ENCODE measurements around the gene RAB11FIP4.
"Not testable (repeated sequence)": the region's sequence is repeated elsewhere in the genome, so short reads cannot be mapped to it uniquely, and the experiment has no call there.

The RAB11FIP4 gene, protein sequence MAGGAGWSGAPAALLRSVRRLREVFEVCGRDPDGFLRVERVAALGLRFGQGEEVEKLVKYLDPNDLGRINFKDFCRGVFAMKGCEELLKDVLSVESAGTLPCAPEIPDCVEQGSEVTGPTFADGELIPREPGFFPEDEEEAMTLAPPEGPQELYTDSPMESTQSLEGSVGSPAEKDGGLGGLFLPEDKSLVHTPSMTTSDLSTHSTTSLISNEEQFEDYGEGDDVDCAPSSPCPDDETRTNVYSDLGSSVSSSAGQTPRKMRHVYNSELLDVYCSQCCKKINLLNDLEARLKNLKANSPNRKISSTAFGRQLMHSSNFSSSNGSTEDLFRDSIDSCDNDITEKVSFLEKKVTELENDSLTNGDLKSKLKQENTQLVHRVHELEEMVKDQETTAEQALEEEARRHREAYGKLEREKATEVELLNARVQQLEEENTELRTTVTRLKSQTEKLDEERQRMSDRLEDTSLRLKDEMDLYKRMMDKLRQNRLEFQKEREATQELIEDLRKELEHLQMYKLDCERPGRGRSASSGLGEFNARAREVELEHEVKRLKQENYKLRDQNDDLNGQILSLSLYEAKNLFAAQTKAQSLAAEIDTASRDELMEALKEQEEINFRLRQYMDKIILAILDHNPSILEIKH

DNA sequence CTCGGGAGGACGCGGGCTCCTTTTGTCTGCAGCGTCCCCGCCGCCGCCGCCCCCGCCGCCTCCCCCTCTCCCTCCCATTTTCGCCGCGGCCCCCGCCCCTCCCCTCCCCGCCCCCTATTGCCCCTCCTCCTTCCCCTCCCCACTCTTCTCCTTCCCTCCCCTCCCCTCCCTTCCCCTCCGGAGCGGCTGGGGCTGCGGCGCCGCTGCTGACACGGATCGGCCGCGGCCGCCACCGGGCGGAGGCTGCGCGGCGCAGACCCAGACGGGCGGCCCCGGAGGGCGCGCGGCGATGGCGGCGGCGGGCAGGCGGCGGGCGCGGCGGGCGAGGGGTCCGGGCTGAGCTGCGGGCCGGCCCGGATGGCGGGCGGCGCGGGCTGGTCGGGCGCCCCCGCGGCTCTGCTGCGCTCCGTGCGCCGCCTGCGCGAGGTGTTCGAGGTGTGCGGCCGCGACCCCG lies at the start of gene RAB11FIP4:
Gene RAB11FIP4 (plus strand): TSS at position 180 of the 454 bp plus-strand sequence. CDS start 178 bp downstream, at position 358.
- DNase-seq: no peak

DNA sequence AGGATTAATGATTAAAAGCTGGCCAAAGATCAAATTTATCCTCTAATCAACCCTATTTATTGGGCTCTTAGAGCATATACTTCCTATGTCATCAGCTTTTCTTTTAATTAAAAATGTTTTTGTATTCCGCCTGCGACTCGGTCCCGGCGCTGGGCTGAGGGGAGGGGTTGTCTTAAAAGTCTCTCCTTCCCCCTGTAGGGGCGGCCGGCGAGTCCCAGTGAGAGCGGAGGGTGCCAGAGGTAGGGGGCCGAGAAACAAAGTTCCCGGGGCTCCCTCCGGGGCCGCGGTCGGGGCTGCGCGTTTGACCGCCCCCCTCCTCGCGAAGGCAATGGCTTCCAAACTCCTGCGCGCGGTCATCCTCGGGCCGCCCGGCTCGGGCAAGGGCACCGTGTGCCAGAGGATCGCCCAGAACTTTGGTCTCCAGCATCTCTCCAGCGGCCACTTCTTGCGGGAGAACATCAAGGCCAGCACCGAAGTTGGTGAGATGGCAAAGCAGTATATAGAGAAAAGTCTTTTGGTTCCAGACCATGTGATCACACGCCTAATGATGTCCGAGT lies 46.2 kb upstream of the RAB11FIP4 start:
- not testable (repeated sequence) for DNase-seq

DNA sequence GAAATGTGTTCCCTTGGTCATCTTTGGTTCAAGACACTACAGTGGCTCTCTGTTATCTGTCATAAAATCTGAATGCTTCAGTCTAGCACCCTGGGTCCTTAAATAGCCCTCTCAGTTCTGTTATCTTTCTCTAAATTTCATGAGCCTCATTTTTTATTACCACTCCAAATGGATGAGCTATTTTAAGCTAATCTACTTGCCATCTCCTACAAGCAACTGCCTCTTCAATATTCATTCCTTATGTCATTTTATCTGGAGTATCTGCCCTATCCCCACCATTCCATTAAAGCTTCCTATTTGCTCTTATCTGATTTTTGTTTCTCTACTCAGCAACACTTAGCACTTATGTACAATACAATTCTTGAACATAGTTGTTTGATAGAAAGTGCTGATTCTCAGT lies 42.0 kb upstream of the RAB11FIP4 start:
- no peak for DNase-seq

DNA sequence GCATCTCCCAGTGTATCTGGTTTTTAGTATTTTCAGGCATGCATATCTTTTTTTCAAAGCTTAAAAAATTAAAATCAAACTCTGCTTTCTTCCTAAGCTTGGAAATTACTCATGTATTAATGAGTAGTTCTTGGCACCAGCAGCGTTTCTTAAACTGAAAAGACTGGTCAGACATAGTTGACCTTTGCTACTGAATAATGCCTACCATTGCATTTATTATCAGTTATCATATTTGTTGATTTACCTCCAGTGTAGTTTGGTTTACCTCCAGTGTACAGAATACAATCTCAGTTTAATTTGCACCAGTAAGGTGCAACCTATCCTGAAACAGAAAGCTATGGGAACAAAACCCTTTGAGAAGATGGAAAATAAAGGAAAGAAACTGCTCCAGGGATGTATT lies 35.5 kb upstream of the RAB11FIP4 start:
- DNase-seq: no peak

DNA sequence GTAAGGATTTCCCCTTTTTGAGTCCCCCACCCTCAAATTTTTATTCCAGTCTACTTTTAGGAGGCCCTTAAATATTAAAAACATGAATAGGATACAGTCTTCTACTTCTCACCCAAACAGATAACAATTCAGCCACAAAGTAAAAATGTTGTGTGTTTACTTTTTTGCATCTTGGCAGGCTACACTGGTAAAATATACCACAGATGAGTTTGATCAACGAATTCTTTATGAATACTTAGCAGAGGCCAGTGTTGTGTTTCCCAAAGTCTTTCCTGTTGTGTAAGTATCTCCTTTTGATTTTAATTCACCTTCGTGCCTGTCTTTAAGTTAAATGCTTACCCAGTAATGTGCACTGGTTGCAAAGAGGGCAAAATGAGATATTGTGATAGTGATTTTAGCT lies 34.4 kb upstream of the RAB11FIP4 start:
- no peak for DNase-seq

DNA sequence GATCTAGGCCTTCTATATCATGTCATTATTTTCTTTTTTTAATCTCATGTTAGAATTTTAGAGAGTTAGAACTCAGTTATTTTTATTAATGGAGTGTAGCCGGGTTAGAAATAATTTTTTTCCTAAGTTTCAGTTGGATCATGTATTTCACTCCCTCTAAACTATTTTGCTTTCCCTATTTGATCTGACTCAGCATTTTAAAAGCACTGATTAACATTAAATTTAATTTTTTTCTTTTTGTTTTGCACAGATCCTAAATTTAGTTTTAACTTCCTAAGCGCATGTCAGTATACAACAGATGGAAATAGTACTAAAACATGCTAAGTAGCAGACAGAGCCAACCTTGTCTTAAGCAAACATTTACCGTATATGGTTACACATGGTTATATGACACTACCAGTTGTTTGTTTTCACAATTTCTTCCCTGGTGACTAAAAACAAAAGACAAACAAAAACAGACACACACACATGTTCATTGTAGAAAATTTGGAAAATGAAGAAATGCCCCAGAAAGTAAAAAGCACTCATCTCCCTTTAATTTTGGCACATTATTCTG lies 33.6 kb upstream of the RAB11FIP4 start:
- no peak for DNase-seq

DNA sequence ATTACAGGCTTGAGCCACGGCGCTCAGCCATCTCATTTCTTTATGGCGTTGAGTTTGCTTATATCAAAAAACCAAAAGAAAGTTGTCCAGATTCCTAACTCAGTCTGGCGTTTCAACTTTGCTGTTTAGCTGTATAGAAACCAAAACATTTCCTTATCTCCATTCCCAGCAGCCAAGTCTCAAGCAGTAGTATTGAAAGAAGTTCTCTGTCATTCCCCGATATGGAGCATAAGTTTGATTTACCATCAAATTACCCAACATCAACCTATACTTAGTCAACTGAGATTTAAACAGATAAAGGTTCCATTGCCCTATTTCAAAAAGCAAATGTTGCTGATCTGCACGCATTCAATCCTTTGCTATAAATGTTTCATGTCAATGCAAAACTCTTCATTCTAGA lies 27.5 kb upstream of the RAB11FIP4 start:
- no peak for DNase-seq

DNA sequence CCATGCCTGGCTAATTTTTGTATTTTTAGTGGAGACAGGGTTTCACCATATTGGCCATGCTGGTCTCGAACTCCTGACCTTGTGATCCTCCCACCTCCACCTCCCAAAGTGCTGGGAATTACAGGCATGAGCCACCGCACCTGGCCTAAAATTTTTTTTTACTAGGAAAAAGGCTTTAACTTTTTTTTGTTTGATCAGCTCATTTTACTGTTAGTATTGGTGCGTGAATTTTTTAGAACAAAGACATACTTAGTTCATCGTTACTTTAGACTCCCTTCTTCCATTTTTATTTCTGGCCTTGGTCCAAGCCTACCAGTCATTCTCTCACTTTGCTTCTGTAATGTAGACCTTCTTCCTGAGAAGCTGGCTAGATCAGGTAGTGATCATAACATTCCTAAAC lies 25.4 kb upstream of the RAB11FIP4 start:
- no peak for DNase-seq

DNA sequence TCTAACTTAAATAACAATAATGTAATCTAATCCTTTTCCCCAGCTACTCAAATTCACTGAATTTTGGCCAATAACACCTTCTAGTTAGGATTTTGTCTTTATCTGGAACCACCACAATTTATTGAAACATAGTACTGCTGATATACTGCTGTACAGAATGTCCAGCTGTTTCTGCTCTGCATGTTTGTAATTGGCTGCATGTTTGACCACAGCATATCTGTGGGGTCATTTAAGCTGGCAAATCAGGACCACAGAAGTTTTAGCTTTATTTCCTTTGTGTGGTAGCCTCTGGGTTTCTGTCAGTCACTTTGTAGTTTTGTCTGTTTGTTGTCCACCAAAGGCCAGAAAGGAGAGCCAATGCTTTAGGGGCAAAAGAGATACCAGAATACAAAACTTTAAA lies 22.2 kb upstream of the RAB11FIP4 start:
- no peak for DNase-seq

DNA sequence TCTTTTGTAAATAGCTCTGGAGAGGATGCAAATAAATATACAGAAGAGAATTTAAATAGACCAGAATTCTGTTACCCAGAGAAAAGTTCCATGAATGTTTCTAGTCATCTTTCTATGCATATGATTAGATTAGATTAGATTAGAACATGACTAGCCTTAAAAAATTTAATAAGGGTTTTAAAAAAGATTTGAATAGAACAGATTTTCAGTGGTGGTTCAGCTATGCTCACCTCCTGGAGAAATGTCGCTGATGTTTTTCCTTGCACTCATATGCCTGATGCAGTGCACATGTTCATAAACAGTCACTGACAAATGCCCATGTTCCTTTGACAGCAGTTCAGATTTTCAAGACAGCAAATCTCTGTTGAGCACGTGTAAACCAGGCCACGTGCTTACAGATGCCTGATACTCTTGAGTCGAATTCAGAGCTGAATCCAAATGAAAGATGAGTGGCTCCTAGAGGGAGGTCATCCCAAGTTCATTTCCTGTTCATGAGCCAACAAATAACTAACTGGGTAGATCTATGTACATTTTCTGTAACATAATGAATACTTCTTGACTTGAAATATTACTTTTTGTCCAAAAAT lies 19.9 kb upstream of the RAB11FIP4 start:
- no peak for DNase-seq

DNA sequence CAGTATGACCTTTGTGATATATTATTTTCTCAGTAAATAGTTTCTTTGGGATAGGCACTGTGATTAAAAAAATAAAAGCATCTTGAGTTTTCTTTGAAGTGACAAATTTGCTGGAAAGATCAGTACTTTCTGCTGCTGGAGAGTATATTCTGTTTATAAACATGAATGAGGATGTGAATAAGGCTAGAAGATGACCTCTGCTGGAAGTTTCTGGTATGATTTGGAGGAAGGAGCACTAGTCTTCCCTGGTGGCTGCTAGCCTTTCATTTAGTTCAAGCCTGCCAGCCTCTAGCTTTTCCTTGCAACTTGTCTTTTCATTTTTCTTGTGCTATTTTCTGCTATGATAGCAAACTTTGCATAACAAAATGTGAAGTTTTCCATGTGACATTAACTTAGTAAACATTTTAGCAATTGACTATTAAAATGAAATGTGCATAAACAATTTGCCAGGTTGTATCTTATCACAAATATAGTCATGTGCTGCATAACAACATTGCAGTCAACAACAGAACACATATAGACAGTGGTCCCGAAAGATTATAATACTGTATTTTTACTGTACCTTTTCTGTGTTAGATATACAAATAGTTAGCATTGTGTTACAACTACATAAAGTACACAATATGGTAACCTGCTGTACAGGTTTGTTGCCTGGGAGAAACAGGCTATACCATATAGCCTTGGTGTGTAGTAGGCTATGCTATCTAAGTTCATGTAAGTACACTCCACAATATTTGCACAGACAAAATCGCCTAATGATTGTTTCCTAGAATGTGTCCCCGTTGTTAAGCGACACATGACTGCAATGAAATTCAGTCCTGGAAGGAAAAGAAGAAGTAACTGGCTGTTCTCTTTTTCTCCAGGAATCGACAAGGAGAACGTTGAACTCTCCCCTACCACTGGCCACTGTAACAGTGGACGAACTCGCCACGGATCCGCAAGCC lies 18.1 kb upstream of the RAB11FIP4 start:
- peak; percentile 73 for DNase-seq

DNA sequence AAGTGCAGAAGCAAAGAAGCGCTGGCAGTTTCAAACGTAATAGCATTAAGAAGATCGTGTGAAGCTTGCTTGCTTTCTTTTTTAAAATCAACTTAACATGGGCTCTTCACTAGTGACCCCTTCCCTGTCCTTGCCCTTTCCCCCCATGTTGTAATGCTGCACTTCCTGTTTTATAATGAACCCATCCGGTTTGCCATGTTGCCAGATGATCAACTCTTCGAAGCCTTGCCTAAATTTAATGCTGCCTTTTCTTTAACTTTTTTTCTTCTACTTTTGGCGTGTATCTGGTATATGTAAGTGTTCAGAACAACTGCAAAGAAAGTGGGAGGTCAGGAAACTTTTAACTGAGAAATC lies 17.4 kb upstream of the RAB11FIP4 start:
- DNase-seq: peak; percentile 65

DNA sequence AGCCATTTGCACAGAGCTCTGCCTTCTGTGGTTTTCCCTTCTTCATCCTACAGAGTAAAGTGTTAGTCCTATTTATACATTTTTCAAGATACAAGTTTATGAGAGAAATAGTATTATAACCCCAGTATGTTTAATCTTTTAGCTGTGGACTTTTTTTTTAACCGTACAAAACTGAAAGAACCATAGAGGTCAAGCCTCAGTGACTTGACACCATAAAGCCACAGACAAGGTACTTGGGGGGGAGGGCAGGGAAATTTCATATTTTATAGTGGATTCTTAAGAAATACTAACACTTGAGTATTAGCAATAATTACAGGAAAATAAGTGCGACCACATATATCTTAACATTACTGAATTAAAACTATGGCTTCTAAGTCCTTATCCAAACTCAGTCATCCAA lies 17.0 kb upstream of the RAB11FIP4 start:
- no peak for DNase-seq

DNA sequence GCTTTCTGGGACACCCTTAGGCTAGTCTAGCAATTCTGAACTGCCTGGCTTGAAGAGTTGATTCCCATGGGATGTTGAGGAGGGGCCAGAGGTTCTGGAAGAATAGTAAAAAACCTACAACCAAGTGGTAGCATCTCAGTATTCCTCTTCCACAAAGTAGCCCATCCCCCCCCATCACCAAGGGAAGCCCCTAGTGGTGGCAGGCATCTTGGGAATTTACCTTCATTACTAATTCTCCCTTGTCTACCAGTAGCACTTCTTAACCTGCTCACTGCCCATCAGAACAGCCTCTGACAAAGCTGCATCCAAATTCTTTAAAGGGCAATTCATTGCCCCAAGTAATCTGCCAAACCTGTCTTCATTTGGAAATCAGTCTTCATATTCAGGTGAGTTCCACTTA lies 12.8 kb upstream of the RAB11FIP4 start:
- DNase-seq: no peak

DNA sequence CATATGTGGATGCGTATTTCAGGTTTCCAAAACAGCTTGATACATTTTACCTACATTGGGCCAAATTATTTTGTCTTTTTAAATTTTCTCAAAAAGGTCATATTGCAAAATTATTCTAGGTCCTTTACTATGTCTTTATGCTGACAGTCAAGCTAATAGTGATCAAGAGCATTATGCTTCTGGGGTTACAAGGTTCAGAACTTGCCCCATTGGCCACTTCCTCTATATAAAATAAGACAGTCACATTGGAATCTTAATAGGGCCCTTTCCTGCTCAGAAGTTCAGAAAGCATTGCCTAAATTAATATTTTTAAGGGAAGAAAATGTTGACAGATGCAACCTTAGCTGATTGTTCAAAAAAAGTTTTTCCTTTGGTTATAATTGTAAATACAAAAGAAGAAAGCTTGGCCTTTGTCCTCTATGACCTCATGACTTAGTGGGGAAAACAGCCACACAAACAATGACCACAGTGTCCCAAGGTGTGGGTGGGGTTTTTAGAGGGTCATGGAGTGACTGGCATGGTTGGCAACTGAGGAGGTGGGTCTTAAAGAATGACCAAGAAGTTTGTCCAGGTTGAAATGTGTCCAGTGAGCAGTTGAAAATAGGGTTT lies 11.8 kb upstream of the RAB11FIP4 start:
- peak; percentile 42 for DNase-seq

DNA sequence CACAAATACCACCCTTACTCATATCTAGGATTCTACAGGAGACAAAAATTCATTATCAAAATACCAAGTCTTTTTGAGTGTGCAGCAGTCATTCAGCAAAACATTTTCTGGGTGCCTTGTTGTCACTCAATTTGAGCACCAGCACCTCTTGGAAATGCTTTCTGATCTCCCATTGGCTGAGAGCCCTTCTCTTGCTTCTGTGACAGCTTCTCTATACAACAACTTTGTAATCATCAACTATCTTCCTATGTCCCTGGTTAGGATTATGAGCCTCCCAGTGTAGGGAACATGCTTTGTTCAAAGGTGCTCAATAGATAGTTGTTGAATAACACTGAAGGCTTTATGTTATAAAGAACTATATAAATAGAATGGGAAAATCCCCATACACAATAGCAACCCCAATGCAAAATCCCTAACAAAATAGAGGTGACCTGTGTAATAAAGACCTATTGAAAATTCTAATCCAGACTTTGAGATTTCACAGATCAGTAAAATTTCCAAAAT lies 10.3 kb upstream of the RAB11FIP4 start:
- no peak for DNase-seq

DNA sequence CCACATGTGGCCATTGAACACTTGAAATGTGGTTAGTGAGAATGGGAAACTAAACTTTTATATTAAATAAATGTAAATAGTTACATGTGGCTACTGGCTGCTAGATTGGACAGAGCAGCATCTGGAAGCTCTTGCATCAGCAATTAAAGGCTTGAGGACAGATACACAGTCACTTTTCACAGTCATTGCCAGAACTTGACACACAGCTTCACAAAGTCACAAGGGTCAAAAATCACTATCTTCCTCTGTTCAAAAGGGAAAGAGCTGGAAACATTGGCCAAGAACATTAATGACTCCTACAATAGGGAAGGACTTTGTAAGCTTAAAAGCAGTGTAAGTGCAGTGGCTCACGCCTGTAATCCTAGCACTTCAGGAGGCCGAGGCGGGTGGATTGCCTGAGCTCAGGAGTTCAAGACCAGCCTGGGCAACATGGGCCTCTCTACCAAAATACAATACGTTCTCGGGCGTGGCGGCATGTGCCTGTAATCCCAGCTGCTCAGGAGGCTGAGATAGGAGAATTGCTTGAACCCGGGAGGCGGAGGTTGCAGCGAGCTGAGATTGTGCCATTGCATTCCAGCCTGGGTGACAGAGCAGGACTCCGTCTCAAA lies 8.7 kb upstream of the RAB11FIP4 start:
- DNase-seq: peak; percentile 29

DNA sequence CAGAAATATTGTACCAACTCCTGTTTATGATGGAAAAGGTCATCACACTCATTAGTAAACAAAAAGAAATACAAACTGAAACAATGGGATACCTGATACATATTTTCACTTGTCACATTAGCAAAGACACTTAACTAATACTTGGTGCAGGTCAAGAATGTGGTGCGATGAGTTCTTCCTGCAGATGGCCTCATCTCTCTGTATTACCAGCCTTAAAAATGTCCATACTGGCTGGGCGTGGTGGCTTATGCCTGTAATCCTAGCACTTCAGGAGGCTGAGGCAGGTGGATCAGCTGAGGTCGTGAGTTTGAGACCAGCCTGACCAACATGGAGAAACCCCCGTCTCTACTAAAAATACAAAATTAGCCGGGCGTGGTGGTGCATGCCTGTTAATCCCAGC lies 8.0 kb upstream of the RAB11FIP4 start:
- DNase-seq: not testable (repeated sequence)

DNA sequence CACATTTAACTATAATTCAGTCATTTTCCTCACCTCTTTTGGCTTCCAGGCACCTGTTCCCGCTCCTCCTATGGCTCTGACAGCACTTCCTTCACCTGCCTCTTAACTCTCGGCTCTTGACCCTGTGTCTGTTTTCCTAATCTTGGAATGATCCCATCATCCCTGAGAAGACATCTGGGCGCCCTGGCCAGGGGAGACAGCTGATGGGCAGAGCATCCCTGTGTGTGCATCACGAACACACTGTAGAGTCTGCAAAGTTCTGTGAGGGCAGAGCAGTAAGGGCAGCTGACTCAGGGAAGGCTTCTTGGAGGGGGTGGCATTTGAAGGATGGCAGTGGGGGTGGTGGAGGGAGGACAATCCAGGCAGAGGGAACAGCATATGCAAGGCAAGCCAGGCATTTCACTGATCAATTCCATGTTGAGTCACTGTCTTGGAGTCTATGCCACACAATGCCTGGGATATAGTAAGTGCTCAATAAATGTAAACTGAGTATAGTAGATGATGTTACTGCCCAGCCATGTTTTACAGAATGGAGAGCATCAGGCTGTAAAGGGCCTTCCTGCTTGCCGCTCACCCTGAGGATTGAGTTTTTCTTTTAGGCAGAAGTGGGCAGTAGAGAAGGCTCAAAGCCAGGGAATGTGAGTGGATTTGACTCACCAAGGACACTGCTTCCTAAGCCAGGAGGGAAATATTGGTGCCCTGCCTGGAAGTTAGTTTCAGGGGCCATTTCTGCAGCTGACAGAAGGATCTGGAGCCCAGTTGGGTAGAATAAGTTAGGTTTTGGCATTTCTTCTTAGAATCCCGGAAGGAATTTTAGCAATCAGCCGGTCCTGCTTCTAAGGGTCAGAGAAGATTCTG lies 5.8 kb upstream of the RAB11FIP4 start:
- DNase-seq: no peak

DNA sequence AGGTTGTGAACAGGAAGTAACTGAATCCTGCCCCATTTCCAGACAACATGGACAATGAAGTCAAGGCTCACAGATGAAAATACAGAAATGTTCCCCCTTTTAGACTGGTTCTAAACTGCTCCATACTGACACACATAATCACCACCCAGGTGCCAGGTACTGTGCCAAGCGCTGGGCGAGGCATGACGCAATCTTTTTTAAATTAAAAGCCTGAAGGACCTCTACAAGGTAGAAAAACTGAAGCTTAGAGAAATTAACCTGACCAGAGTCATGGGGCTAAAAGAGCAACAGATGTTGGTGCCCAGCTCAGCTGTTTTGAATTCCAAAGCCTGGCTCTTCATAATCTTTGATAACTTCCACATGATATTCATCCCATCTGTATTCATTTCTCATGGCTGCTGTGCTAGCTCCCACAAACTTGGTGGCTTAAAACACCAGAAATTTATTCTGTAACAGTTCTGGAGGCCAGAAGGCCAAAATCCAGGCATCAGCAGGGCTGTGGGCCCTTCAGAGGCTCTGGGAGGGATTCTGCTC lies 4.9 kb upstream of the RAB11FIP4 start:
- no peak for DNase-seq
